IMR-90 (cell line): ENCODE data around the gene LBHD2. TPM values are rescaled to one million over a fixed set of nuclear protein-coding genes. Genes with fewer than 3 reads are reported as not detected.

Source experiments
- ATAC-seq: fragments of 200-7000 bp; cut with Tn5 transposase; 2 replicates; pipeline ENCODE4 v1.9.1; 2020; ENCODE audit warnings: low read depth, mild to moderate bottlenecking, moderate library complexity
- BruUV-seq: library from RNA; stranded (reverse); fragments of 400-500 nt; replicated peaks from 2 replicates; lab custom pipeline; 2021; lab: Mats Ljungman, UMichigan
- CTCF ChIA-PET: fragments of 300-600 bp; formaldehyde crosslinking; extraction: SDS; loops from one replicate; lab custom pipeline; 2021; ENCODE audit warnings: antibody characterized with exemption; lab: Yijun Ruan, JAX
- POLR2A ChIA-PET: fragments of 300-600 bp; sonication (Branson Sonifier 250); formaldehyde crosslinking; loops from one replicate; lab custom pipeline; 2022; ENCODE audit warnings: antibody characterized with exemption; ENCODE audit not compliant: unreplicated experiment; lab: Charles Lee
- DNase-seq: peaks from one replicate; pipeline ENCODE4 v3.0.0; 2013
- H2AFZ ChIP-seq: replicated peaks from 2 replicates; pipeline ENCODE3; 2013; ENCODE audit warnings: low read length, mild to moderate bottlenecking; ENCODE audit not compliant: poor library complexity
- H2AK5ac ChIP-seq: 2 replicates; pipeline ENCODE4 v1.6.1; 2013; ENCODE audit warnings: low read depth, low read length, inconsistent platforms
- H2AK9ac ChIP-seq: replicated peaks from 2 replicates; pipeline ENCODE3; 2013; ENCODE audit warnings: mild to moderate bottlenecking, low read depth, low read length, moderate library complexity; ENCODE audit not compliant: poor library complexity
- H2BK120ac ChIP-seq: 2 replicates; pipeline ENCODE4 v1.6.1; 2013; ENCODE audit warnings: low read depth, low read length, inconsistent platforms
- H2BK15ac ChIP-seq: 3 replicates; pipeline ENCODE4 v1.6.1; 2013; ENCODE audit warnings: low read depth, low read length, inconsistent platforms
- H2BK20ac ChIP-seq: 2 replicates; pipeline ENCODE4 v1.6.1; 2013; ENCODE audit warnings: low read depth, mild to moderate bottlenecking, inconsistent platforms, low read length, moderate library complexity
- H2BK5ac ChIP-seq: 2 replicates; pipeline ENCODE4 v1.6.1; 2013; ENCODE audit warnings: mild to moderate bottlenecking, low read depth, low read length, inconsistent platforms; ENCODE audit not compliant: poor library complexity, severe bottlenecking
- H3K14ac ChIP-seq: replicated peaks from 2 replicates; pipeline ENCODE4 v1.6.1; 2013; ENCODE audit warnings: low read depth, low read length, inconsistent platforms
- H3K18ac ChIP-seq: 2 replicates; pipeline ENCODE4 v1.6.1; 2013; ENCODE audit warnings: low read depth, low read length, control low read depth
- H3K23ac ChIP-seq: 2 replicates; pipeline ENCODE4 v1.6.1; 2013; ENCODE audit warnings: low read depth, low read length, inconsistent platforms
- H3K27ac ChIP-seq: 2 replicates; pipeline ENCODE4 v1.5.1; 2013; ENCODE audit warnings: mild to moderate bottlenecking, control low read depth, low read length; ENCODE audit not compliant: insufficient read depth
- H3K27me3 ChIP-seq: 2 replicates; pipeline ENCODE4 v1.6.1; 2013; ENCODE audit warnings: low read length; ENCODE audit not compliant: control insufficient read depth, insufficient read depth
- H3K36me3 ChIP-seq: 2 replicates; pipeline ENCODE4 v1.6.1; 2013; ENCODE audit warnings: low read length, mixed read lengths; ENCODE audit not compliant: control insufficient read depth, insufficient read depth
- H3K4ac ChIP-seq: 2 replicates; pipeline ENCODE4 v1.6.1; 2013; ENCODE audit warnings: low read depth, low read length, inconsistent platforms
- H3K4me1 ChIP-seq: 2 replicates; pipeline ENCODE4 v1.6.1; 2013; ENCODE audit warnings: low read length, mixed read lengths; ENCODE audit not compliant: control insufficient read depth, insufficient read depth
- H3K4me2 ChIP-seq: 2 replicates; pipeline ENCODE4 v1.6.1; 2013; ENCODE audit warnings: low read depth, mild to moderate bottlenecking, control low read depth, low read length, moderate library complexity
- H3K4me3 ChIP-seq: 2 replicates; pipeline ENCODE4 v1.5.1; 2013; ENCODE audit warnings: low read depth, mild to moderate bottlenecking, control low read depth, low read length, moderate library complexity; ENCODE audit not compliant: insufficient read depth
- H3K56ac ChIP-seq: 2 replicates; pipeline ENCODE4 v1.6.1; 2013; ENCODE audit warnings: low read length, inconsistent platforms; ENCODE audit not compliant: insufficient read depth; ENCODE audit errors: extremely low read depth
- H3K79me1 ChIP-seq, 2 experiments: 2 replicates each; pipeline ENCODE4 v1.6.1; 2013; ENCODE audit warnings: low read length in 2 of 2, inconsistent platforms in 1 of 2, low read depth in 1 of 2
- H3K9ac ChIP-seq: 2 replicates; pipeline ENCODE4 v1.6.1; 2013; ENCODE audit warnings: low read depth, low read length, control low read depth
- H3K9me1 ChIP-seq: 2 replicates; pipeline ENCODE4 v1.6.1; 2013; ENCODE audit warnings: low read length, inconsistent platforms; ENCODE audit not compliant: insufficient read depth
- H3K9me3 ChIP-seq: 2 replicates; pipeline ENCODE4 v1.6.1; 2013; ENCODE audit warnings: low read length; ENCODE audit not compliant: control insufficient read depth, insufficient read depth
- H4K20me1 ChIP-seq: 2 replicates; pipeline ENCODE4 v1.6.1; 2013; ENCODE audit warnings: low read length, inconsistent platforms; ENCODE audit not compliant: insufficient read depth
- H4K5ac ChIP-seq: 2 replicates; pipeline ENCODE4 v1.6.1; 2013; ENCODE audit warnings: mild to moderate bottlenecking, low read depth, low read length, control low read depth
- H4K8ac ChIP-seq, 2 experiments: 2 replicates each; pipeline ENCODE4 v1.6.1; 2013; ENCODE audit warnings: low read depth in 2 of 2, low read length in 2 of 2, control low read depth in 1 of 2, inconsistent platforms in 1 of 2
- H4K91ac ChIP-seq: 2 replicates; pipeline ENCODE4 v1.6.1; 2013; ENCODE audit warnings: low read depth, low read length, inconsistent platforms; ENCODE audit not compliant: insufficient read depth
- CHD1 ChIP-seq: IDR thresholded peaks from 2 replicates; pipeline ENCODE4 v1.6.1; 2012; ENCODE audit warnings: low read depth, low read length, improper control_type of control experiment
- FOS ChIP-seq: fragments of 150-350 bp; IDR thresholded peaks from 2 replicates; pipeline ENCODE4 v1.6.1; 2016; ENCODE audit warnings: low read depth, low read length
- MAFK ChIP-seq: IDR thresholded peaks from 2 replicates; pipeline ENCODE4 v1.6.1; 2012; ENCODE audit warnings: low read depth, low read length, improper control_type of control experiment
- MAZ ChIP-seq: IDR thresholded peaks from 2 replicates; pipeline ENCODE4 v1.6.1; 2012; ENCODE audit warnings: low read depth, mild to moderate bottlenecking, low read length, improper control_type of control experiment, moderate library complexity, borderline replicate concordance
- MXI1 ChIP-seq: IDR thresholded peaks from 2 replicates; pipeline ENCODE4 v1.6.1; 2012; ENCODE audit warnings: low read depth, mild to moderate bottlenecking, low read length, moderate library complexity, borderline replicate concordance
- POLR2A ChIP-seq: IDR thresholded peaks from 2 replicates; pipeline ENCODE4 v1.6.1; 2012; ENCODE audit warnings: mild to moderate bottlenecking, low read depth, low read length
- SMC3 ChIP-seq: fragments of 150-350 bp; IDR thresholded peaks from 2 replicates; pipeline ENCODE4 v1.6.1; 2016; ENCODE audit warnings: low read depth, mild to moderate bottlenecking, antibody characterized with exemption, low read length, moderate library complexity
- WGBS, 2 experiments: methylation state at CpG; one replicate each; pipeline versions ENCODE4 v1.1.5 to v1.1.7; 2013; ENCODE audit warnings: missing lambda C conversion rate in 2 of 2; ENCODE audit not compliant: insufficient read length in 1 of 2; ENCODE audit errors: extremely low coverage in 2 of 2; 5-methylcytosine and 5-hydroxymethylcytosine counted together
- dilution Hi-C: fragments of 300-500 bp; cut with HindIII; formaldehyde crosslinking; loops from one replicate; pipeline ENCODE4 v1.14.3; 2018; ENCODE audit warnings: low sequenced_read_pairs; ENCODE audit not compliant: unreplicated experiment
- in situ Hi-C: fragments of 300-500 bp; cut with MboI; formaldehyde crosslinking; loops from 3 replicates; pipeline ENCODE4 v1.14.3; 2019; ENCODE audit warnings: low sequenced_read_pairs, inconsistent platforms, mixed read lengths
- intact Hi-C: fragments of 100-400 bp; cut with micrococcal nuclease; formaldehyde crosslinking; loops from 2 replicates; pipeline ENCODE4 v1.10.0; 2022
- polyA plus RNA-seq, 3 experiments: library from polyadenylated mRNA; depleted of rRNA; stranded (reverse); fragments of >200 nt; gene quantifications; 2 replicates each; pipeline ENCODE4 v1.2.3, GENCODE V29; 2012; ENCODE audit warnings: low replicate concordance in 1 of 3
- total RNA-seq: library from RNA; depleted of rRNA; stranded (reverse); fragments of >200 nt; gene quantifications from 2 replicates; pipeline ENCODE4 v1.2.3, GENCODE V29; 2012
- TF ChIP-seq, protein P1 (sequence below): fragments of 150-350 bp; IDR thresholded peaks from 2 replicates; pipeline ENCODE4 v1.6.1; 2016; ENCODE audit warnings: low read depth, mild to moderate bottlenecking, low read length, moderate library complexity, borderline replicate concordance
- TF ChIP-seq, protein P2 (sequence below): conservative IDR thresholded peaks from 2 replicates; pipeline ENCODE4 v1.5.1; 2012; ENCODE audit warnings: mild to moderate bottlenecking, low read depth, low read length, improper control_type of control experiment

The LBHD2 gene
- total and polyA plus RNA-seq, 2 of the 4 experiments (the other 2 are of a cell fraction): not detected

- TF ChIP-seq FOS: no peak
These were observed 42.3 kb downstream of the LBHD2 start (continued) for GRCh38 chr14:103126088-103126872.

- CTCF ChIA-PET: interaction anchor here (0.6 kb wide), 1 partner anchor 58 kb away, joined by 3 read pairs; no protein-coding TSS in a partner anchor
- Histone ChIP-seq H3K9me1 (peaks cover 5% of the 10 kb centered on the region), H2BK5ac (no peak overlapping the region), H3K4me1 (peaks cover 21% of the 10 kb centered on the region), H2BK15ac (no peak overlapping the region), H3K4me3 (no peak overlapping the region), H2BK20ac (no peak overlapping the region), H3K9me3 (no peaks in the 10 kb centered on the region), H3K23ac (no peak overlapping the region), H3K56ac (no peak overlapping the region), H3K27ac (no peak overlapping the region), H2AK5ac (no peak overlapping the region), H3K18ac (no peak overlapping the region), H2AFZ (peak overlapping the region; percentile 85), H4K5ac (no peak overlapping the region), H3K4ac (no peak overlapping the region), H3K9ac (no peak overlapping the region), H4K91ac (no peak overlapping the region), H2AK9ac (peak overlapping the region; percentile 71), H2BK120ac (no peak overlapping the region), H4K8ac (no peak overlapping the region), H3K4me2 (peak overlapping the region; percentile 37; the same call in 1 of the 2 replicates), H3K14ac (no peak overlapping the region), H4K20me1 (peaks cover 3% of the 10 kb centered on the region; the same call in 1 of the 2 replicates), H3K27me3 (peaks cover 6% of the 10 kb centered on the region; the same call in 1 of the 2 replicates), H3K79me1 (no peaks in the 10 kb centered on the region; a peak in 1 of 4 replicates), H3K36me3 (no peaks in the 10 kb centered on the region)
- intact Hi-C loops (no loop called here), dilution Hi-C loops (no loop called here), in situ Hi-C loops (no loop called here)
- 14% methylated on average over 25 of the region's 62 CpGs; no CpG with 5 or more reads in 1 of the 2 experiments for WGBS, 2 experiments
- peak; percentile 38 for ATAC-seq
- no peak for TF ChIP-seq POLR2A
- TF ChIP-seq, protein P1, sequence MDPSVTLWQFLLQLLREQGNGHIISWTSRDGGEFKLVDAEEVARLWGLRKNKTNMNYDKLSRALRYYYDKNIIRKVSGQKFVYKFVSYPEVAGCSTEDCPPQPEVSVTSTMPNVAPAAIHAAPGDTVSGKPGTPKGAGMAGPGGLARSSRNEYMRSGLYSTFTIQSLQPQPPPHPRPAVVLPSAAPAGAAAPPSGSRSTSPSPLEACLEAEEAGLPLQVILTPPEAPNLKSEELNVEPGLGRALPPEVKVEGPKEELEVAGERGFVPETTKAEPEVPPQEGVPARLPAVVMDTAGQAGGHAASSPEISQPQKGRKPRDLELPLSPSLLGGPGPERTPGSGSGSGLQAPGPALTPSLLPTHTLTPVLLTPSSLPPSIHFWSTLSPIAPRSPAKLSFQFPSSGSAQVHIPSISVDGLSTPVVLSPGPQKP: no peak
- TF ChIP-seq CHD1: no peak
- TF ChIP-seq MAFK: no peak
- no peak for TF ChIP-seq SMC3
- TF ChIP-seq, protein P2, sequence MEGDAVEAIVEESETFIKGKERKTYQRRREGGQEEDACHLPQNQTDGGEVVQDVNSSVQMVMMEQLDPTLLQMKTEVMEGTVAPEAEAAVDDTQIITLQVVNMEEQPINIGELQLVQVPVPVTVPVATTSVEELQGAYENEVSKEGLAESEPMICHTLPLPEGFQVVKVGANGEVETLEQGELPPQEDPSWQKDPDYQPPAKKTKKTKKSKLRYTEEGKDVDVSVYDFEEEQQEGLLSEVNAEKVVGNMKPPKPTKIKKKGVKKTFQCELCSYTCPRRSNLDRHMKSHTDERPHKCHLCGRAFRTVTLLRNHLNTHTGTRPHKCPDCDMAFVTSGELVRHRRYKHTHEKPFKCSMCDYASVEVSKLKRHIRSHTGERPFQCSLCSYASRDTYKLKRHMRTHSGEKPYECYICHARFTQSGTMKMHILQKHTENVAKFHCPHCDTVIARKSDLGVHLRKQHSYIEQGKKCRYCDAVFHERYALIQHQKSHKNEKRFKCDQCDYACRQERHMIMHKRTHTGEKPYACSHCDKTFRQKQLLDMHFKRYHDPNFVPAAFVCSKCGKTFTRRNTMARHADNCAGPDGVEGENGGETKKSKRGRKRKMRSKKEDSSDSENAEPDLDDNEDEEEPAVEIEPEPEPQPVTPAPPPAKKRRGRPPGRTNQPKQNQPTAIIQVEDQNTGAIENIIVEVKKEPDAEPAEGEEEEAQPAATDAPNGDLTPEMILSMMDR: peak; percentile 33; the same call in 1 of the 2 replicates
- TF ChIP-seq MXI1: no peak
- TF ChIP-seq MAZ: no peak
- no TSS peak for BruUV-seq
- POLR2A ChIA-PET: no interaction called here
- no peak for DNase-seq
These were observed 42.9 kb downstream of the LBHD2 start for GRCh38 chr14:103126873-103127304.
